Measurements from ENCODE around the gene RAD51B.

GRCh38 chr14:68596211-68596610 lies 776.6 kb downstream of the RAD51B start:
- TF ChIP-seq CTCF (IDR thresholded peaks at IDR 0.05) (no peak), POLR2A (IDR thresholded peaks at IDR 0.05) (no peak)
